Vagina (tissue), 2 donors: ENCODE data around the gene SMG6.
A peak's percentile ranks its signal among the peaks of the same experiment; 100 is the strongest.

ENCODE experiments used
- CTCF ChIP-seq, 3 experiments: fragments of 450-650 bp in 2 of 3; fragments of 200-600 bp in 1 of 3; sonication (generic) in 1 of 3; IDR thresholded peaks; one replicate each; pipeline ENCODE4 v1.5.1; 2017 to 2019; ENCODE audit warnings: antibody characterized with exemption in 3 of 3, mild to moderate bottlenecking in 2 of 3, moderate library complexity in 2 of 3
- POLR2AphosphoS5 ChIP-seq, 2 donors: sonication (generic); formaldehyde crosslinking; IDR thresholded peaks; one replicate each; pipeline ENCODE4 v1.9.0; 2017; ENCODE audit warnings: antibody characterized with exemption in 2 of 2, mild to moderate bottlenecking in 2 of 2, low read depth in 1 of 2; ENCODE audit not compliant: insufficient read depth in 1 of 2

GRCh38 chr17:2067608-2068024 is 236.0 kb downstream of the SMG6 start:
- TF ChIP-seq CTCF (IDR thresholded peaks at IDR 0.05) (no peak), POLR2AphosphoS5 (IDR thresholded peaks at IDR 0.05; ENCODE audit: insufficient read depth in 1 of 2, low read depth in 1 of 2) (peak in 1 of 2 donors; percentile 38)
